Activated CD8-positive, alpha-beta memory T cell treated with anti-CD3 and anti-CD28 coated beads for 24 hours (primary cell): Measurements from ENCODE around the gene POGZ.

Source experiments
- DNase-seq: peaks from one replicate; pipeline ENCODE4 v3.0.0-alpha.2; 2020

Gene POGZ

GRCh38 chr1:151370211-151370911 is 88.9 kb downstream of the POGZ start:
- no peak for DNase-seq

GRCh38 chr1:151369621-151370048 is 89.7 kb downstream of the POGZ start:
- DNase-seq: no peak

GRCh38 chr1:151369302-151369610 is 90.0 kb downstream of the POGZ start:
- DNase-seq: no peak

GRCh38 chr1:151368393-151369301 is 90.6 kb downstream of the POGZ start:
- no peak for DNase-seq

GRCh38 chr1:151367658-151368392 is 91.5 kb downstream of the POGZ start:
- DNase-seq: no peak

GRCh38 chr1:151364996-151365395 is 94.3 kb downstream of the POGZ start:
- no peak for DNase-seq

GRCh38 chr1:151362308-151363155 is 96.8 kb downstream of the POGZ start:
- DNase-seq: no peak

GRCh38 chr1:151361883-151362282 is 97.4 kb downstream of the POGZ start:
- DNase-seq: no peak

- no peak for DNase-seq
These were observed 102.6 kb downstream of the POGZ start for GRCh38 chr1:151356696-151357095.
